SK-N-SH (cell line): ENCODE measurements around the gene STRADA. TPM values are rescaled to one million over a fixed set of nuclear protein-coding genes. Genes with fewer than 3 reads are reported as not detected.

Experiments used
- CTCF ChIA-PET: fragments of 300-600, 350-600 bp; formaldehyde crosslinking; extraction: SDS; loops from one replicate; lab custom pipeline; 2021; lab: Yijun Ruan, JAX
- POLR2A ChIA-PET: fragments of 350-600 bp; sonication (Branson Sonifier 250); formaldehyde crosslinking; extraction: SDS; loops from one replicate; lab custom pipeline; 2020; ENCODE audit warnings: antibody characterized with exemption, inconsistent platforms; lab: Yijun Ruan, JAX
- DNase-seq: peaks from one replicate; pipeline ENCODE4 v3.0.0; 2012
- H2AFZ ChIP-seq: fragments of 200-600 bp; sonication (generic); 2 replicates; pipeline ENCODE4 v1.8.1; 2016; ENCODE audit warnings: antibody characterized with exemption, mild to moderate bottlenecking, low read depth
- H3F3A ChIP-seq: fragments of 200-600 bp; sonication (generic); replicated peaks from 2 replicates; pipeline ENCODE3; 2016; ENCODE audit warnings: antibody characterized with exemption, mild to moderate bottlenecking; ENCODE audit not compliant: insufficient read depth
- H3K27ac ChIP-seq, 2 experiments: fragments of 200-500 bp in 1 of 2; fragments of 200-600 bp in 1 of 2; sonication (Bioruptor generic) in 1 of 2; sonication (generic), shearing (Covaris generic) in 1 of 2; 2 replicates each; pipeline versions ENCODE4 v1.5.1 to v1.6.1; 2014 to 2016; ENCODE audit warnings: low read depth in 2 of 2, inconsistent platforms in 1 of 2, low read length in 1 of 2, mild to moderate bottlenecking in 1 of 2, mixed read lengths in 1 of 2
- H3K27me3 ChIP-seq: fragments of 200-600 bp; sonication (generic), shearing (Covaris generic); 2 replicates; pipeline ENCODE4 v1.6.1; 2016; ENCODE audit warnings: mixed run types; ENCODE audit not compliant: insufficient read depth
- H3K36me3 ChIP-seq, 2 experiments: fragments of 200-500 bp in 1 of 2; fragments of 200-600 bp in 1 of 2; sonication (Bioruptor generic) in 1 of 2; sonication (generic) in 1 of 2; replicated peaks in 1 of 2; 2 replicates each; pipeline versions ENCODE3 to v1.5.1; 2014 to 2016; ENCODE audit warnings: low read length in 1 of 2, mild to moderate bottlenecking in 1 of 2; ENCODE audit not compliant: insufficient read depth in 2 of 2, control insufficient read depth in 1 of 2
- H3K4me1 ChIP-seq, 2 experiments: fragments of 200-500 bp in 1 of 2; fragments of 200-600 bp in 1 of 2; sonication (Bioruptor generic) in 1 of 2; sonication (generic), shearing (Covaris generic) in 1 of 2; 2 replicates each; pipeline versions ENCODE4 v1.5.1 to v1.6.1; 2014 to 2016; ENCODE audit warnings: low read depth in 1 of 2, low read length in 1 of 2, mixed run types in 1 of 2; ENCODE audit not compliant: insufficient read depth in 2 of 2, control insufficient read depth in 1 of 2
- H3K4me2 ChIP-seq: fragments of 200-600 bp; sonication (generic), shearing (Covaris generic); 2 replicates; pipeline ENCODE4 v1.6.1; 2017; ENCODE audit warnings: mixed run types
- H3K4me3 ChIP-seq, 2 experiments: fragments of 200-500 bp in 1 of 2; fragments of 200-600 bp in 1 of 2; sonication (Bioruptor generic) in 1 of 2; sonication (generic), shearing (Covaris generic) in 1 of 2; 2 replicates each; pipeline versions ENCODE4 v1.5.1 to v1.8.1; 2014 to 2016; ENCODE audit warnings: low read depth in 2 of 2, inconsistent platforms in 1 of 2, low read length in 1 of 2, mild to moderate bottlenecking in 1 of 2, mixed read lengths in 1 of 2, moderate library complexity in 1 of 2
- H3K79me2 ChIP-seq: fragments of 200-600 bp; sonication (generic); 2 replicates; pipeline ENCODE4 v1.8.1; 2017; ENCODE audit warnings: mild to moderate bottlenecking; ENCODE audit not compliant: insufficient read depth
- H3K9ac ChIP-seq: fragments of 200-600 bp; sonication (generic); 2 replicates; pipeline ENCODE4 v1.6.1; 2017; ENCODE audit warnings: mixed run types
- H3K9me2 ChIP-seq: fragments of 200-600 bp; sonication (generic); 2 replicates; pipeline ENCODE4 v1.6.1; 2017; ENCODE audit warnings: mixed run types
- H3K9me3 ChIP-seq: fragments of 200-600 bp; sonication (generic); 2 replicates; pipeline ENCODE4 v1.6.1; 2017; ENCODE audit warnings: mixed run types, mild to moderate bottlenecking, moderate library complexity
- H4K20me1 ChIP-seq: fragments of 200-600 bp; sonication (generic); 2 replicates; pipeline ENCODE4 v1.6.1; 2017; ENCODE audit warnings: mild to moderate bottlenecking, mixed run types; ENCODE audit not compliant: insufficient read depth
- CHD2 ChIP-seq: fragments of 150-350 bp; IDR thresholded peaks from 2 replicates; pipeline ENCODE4 v1.6.1; 2018; ENCODE audit warnings: low read length; ENCODE audit not compliant: partially characterized antibody
- EP300 ChIP-seq, 2 experiments: IDR thresholded peaks; 2 replicates each; pipeline versions ENCODE4 v1.4.0 to v1.6.1; 2012; ENCODE audit warnings: borderline replicate concordance in 1 of 2, low read depth in 1 of 2, low read length in 1 of 2
- FOXM1 ChIP-seq: IDR thresholded peaks from 2 replicates; pipeline ENCODE4 v1.4.0; 2012; ENCODE audit warnings: low read depth, mild to moderate bottlenecking
- GATA2 ChIP-seq: sonication (generic); formaldehyde crosslinking; IDR thresholded peaks from 2 replicates; pipeline ENCODE4 v1.5.0; 2020; ENCODE audit warnings: mild to moderate bottlenecking, missing genetic modification reagents
- JUND ChIP-seq: IDR thresholded peaks from 2 replicates; pipeline ENCODE4 v1.4.0; 2012
- MXI1 ChIP-seq: IDR thresholded peaks from 2 replicates; pipeline ENCODE4 v1.6.1; 2012; ENCODE audit warnings: mild to moderate bottlenecking, low read depth, low read length, improper control_type of control experiment
- NFIC ChIP-seq: IDR thresholded peaks from 2 replicates; pipeline ENCODE4 v1.4.0; 2012; ENCODE audit warnings: borderline replicate concordance
- POLR2AphosphoS5 ChIP-seq: IDR thresholded peaks from 2 replicates; pipeline ENCODE4 v1.6.1; 2012; ENCODE audit warnings: low read depth, low read length
- RAD21 ChIP-seq: IDR thresholded peaks from 2 replicates; pipeline ENCODE4 v1.6.1; 2012; ENCODE audit warnings: mild to moderate bottlenecking, low read length
- RFX5 ChIP-seq: IDR thresholded peaks from 2 replicates; pipeline ENCODE4 v1.6.1; 2012; ENCODE audit warnings: mild to moderate bottlenecking, improper control_type of control experiment, low read length
- RXRA ChIP-seq: IDR thresholded peaks from 2 replicates; pipeline ENCODE4 v1.4.0; 2012; ENCODE audit warnings: low read depth, mild to moderate bottlenecking, borderline replicate concordance
- SIN3A ChIP-seq: IDR thresholded peaks from 2 replicates; pipeline ENCODE4 v1.6.1; 2012; ENCODE audit warnings: low read depth, mild to moderate bottlenecking, low read length, moderate library complexity, borderline replicate concordance
- SMC3 ChIP-seq: IDR thresholded peaks from 2 replicates; pipeline ENCODE4 v1.6.1; 2012; ENCODE audit warnings: low read depth, low read length, improper control_type of control experiment
- TEAD4 ChIP-seq: IDR thresholded peaks from 2 replicates; pipeline ENCODE4 v1.4.0; 2012; ENCODE audit warnings: mild to moderate bottlenecking, borderline replicate concordance; ENCODE audit not compliant: insufficient read depth
- YY1 ChIP-seq: IDR thresholded peaks from 2 replicates; pipeline ENCODE4 v1.4.0; 2012; ENCODE audit warnings: low read depth, mild to moderate bottlenecking
- WGBS: methylation state at CpG from one replicate; pipeline ENCODE4 v1.1.6; 2017; ENCODE audit warnings: low lambda C conversion rate; 5-methylcytosine and 5-hydroxymethylcytosine counted together
- polyA plus RNA-seq, 3 experiments: library from polyadenylated mRNA; depleted of rRNA; stranded (reverse); fragments of >200 nt; gene quantifications; 2 replicates each; pipeline ENCODE4 v1.2.3, GENCODE V29; 2012
- TF ChIP-seq, protein P1 (sequence below): fragments of 150-350 bp; IDR thresholded peaks from 2 replicates; pipeline ENCODE4 v1.6.1; 2017; ENCODE audit warnings: antibody characterized with exemption, low read length, low read depth, borderline replicate concordance
- TF ChIP-seq, protein P2 (sequence below): IDR thresholded peaks from 2 replicates; pipeline ENCODE4 v1.4.0; 2012; ENCODE audit warnings: low read depth
- TF ChIP-seq, protein P3 (sequence below): IDR thresholded peaks from 2 replicates; pipeline ENCODE4 v1.4.0; 2012; ENCODE audit warnings: low read depth, borderline replicate concordance
- TF ChIP-seq, protein P4 (sequence below): IDR thresholded peaks from 2 replicates; pipeline ENCODE4; 2012

Gene STRADA
- polyA plus RNA-seq, 1 of the 3 experiments (the other 2 are of a cell fraction): 37.3 TPM

DNA sequence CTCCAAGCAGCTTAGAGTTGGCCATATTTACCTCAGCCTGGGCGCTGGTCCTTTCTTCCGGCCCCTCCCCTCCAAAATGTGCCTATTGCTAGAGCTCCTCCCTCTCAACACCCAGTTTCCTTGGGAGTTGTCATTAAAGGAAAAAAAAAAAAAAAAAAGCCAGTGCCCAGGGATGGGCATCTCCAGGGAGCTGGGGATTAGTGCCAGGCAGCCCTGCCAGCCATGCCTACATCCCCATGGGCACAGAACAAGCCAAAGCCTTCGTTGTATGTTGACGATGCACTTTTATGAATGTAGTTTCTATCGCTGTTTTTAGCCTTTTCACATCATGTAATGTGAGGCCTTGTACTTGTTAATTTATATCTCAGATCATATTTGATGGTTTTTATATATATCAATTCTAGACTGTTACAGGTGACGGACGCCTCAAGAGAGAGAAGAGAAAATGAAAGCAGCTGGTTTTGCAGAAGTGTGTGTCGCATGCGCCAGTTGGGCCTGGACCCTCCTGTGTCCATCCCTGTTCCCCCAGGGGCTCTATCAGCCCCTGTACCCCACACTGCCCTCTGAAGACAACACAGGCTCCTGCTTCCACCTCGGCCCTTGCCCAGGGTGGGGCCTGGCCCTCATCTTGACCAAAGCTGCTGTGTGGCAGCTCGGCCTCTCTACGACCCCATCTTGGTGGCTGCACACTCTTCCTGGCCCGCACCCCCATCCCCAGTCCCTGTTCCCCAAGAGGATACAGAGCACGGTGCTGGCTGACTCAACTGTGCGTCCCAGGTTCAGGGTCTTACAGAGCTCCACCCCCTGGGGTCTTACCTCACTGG lies 46.4 kb downstream of the STRADA start (continued):
- TF ChIP-seq, protein P1, sequence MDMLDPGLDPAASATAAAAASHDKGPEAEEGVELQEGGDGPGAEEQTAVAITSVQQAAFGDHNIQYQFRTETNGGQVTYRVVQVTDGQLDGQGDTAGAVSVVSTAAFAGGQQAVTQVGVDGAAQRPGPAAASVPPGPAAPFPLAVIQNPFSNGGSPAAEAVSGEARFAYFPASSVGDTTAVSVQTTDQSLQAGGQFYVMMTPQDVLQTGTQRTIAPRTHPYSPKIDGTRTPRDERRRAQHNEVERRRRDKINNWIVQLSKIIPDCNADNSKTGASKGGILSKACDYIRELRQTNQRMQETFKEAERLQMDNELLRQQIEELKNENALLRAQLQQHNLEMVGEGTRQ: no peak
- TF ChIP-seq YY1 (no peak), SIN3A (no peak), GATA2 (no peak), RXRA (no peak), JUND (no peak; the same call in 1 of the 2 replicates), MXI1 (no peak), SMC3 (no peak), FOXM1 (no peak), RFX5 (no peak)
- TF ChIP-seq, protein P2, sequence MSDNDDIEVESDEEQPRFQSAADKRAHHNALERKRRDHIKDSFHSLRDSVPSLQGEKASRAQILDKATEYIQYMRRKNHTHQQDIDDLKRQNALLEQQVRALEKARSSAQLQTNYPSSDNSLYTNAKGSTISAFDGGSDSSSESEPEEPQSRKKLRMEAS: no peak
- TF ChIP-seq, protein P3, sequence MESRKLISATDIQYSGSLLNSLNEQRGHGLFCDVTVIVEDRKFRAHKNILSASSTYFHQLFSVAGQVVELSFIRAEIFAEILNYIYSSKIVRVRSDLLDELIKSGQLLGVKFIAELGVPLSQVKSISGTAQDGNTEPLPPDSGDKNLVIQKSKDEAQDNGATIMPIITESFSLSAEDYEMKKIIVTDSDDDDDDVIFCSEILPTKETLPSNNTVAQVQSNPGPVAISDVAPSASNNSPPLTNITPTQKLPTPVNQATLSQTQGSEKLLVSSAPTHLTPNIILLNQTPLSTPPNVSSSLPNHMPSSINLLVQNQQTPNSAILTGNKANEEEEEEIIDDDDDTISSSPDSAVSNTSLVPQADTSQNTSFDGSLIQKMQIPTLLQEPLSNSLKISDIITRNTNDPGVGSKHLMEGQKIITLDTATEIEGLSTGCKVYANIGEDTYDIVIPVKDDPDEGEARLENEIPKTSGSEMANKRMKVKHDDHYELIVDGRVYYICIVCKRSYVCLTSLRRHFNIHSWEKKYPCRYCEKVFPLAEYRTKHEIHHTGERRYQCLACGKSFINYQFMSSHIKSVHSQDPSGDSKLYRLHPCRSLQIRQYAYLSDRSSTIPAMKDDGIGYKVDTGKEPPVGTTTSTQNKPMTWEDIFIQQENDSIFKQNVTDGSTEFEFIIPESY: 0 out of 2 replicates have a peak, but pooled peaks have one; percentile 6

DNA sequence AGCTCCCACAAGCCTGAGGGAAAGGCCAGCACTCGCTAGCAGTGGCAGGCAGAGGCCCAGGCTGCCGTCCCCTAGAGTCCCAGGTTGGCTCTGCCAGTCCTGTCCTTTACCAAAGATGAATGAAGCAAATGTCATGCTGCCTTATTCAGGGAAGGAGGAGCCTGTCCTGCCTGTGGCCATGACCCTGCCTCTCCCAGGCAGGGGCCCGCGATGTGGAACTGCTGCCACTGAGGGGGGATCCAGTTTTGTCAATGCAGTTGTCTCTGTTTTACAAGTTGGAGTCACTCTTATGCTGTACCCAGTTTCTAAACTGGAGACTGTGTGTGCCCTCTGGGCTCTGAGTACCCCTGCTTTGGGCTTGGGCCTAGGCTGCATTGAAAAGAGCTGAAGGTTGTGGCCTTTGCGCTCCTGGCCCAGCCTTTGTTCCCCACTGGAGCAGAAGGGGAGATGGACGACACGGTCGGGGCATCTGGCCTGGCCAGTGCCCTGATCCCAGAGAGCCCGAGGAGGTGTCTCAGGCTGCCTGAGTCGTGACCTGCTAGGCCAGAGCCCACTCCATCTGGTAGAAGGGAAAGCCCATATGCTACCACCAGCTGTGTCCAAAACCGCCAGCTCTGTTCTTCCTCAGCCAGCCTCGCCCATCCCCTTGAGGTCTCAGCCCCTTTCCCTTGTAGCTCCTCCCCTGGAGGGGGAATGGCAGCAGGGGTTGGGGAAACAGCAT lies 47.2 kb downstream of the STRADA start:
- H3K4me2 ChIP-seq: no peak overlapping the region
- H3K4me1 ChIP-seq: peaks cover 0 to 53% of the 10 kb centered on the region in 2 experiments; a peak in 2 of 4 replicates
- no peaks in the 10 kb centered on the region for H3K27me3 ChIP-seq
- TF ChIP-seq, protein P3: no peak
- no peak for TF ChIP-seq RAD21
- no peak for TF ChIP-seq NFIC
- TF ChIP-seq EP300 (IDR thresholded peaks at IDR 0.05; ENCODE audit: borderline replicate concordance in 1 of 2, low read depth in 1 of 2, low read length in 1 of 2): no peak
- TF ChIP-seq, protein P4, sequence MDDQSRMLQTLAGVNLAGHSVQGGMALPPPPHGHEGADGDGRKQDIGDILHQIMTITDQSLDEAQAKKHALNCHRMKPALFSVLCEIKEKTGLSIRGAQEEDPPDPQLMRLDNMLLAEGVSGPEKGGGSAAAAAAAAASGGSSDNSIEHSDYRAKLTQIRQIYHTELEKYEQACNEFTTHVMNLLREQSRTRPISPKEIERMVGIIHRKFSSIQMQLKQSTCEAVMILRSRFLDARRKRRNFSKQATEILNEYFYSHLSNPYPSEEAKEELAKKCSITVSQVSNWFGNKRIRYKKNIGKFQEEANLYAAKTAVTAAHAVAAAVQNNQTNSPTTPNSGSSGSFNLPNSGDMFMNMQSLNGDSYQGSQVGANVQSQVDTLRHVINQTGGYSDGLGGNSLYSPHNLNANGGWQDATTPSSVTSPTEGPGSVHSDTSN: 0 out of 2 replicates have a peak, but pooled peaks have one; percentile 9
- TF ChIP-seq POLR2AphosphoS5: 0 out of 2 replicates have a peak, but pooled peaks have one; percentile 10
- no peak for TF ChIP-seq TEAD4
- TF ChIP-seq, protein P1: no peak
- TF ChIP-seq CHD2: peak; percentile 37
- TF ChIP-seq, all 33 proteins: peak for 3
- POLR2A ChIA-PET: interaction anchor here (0.6 to 5.1 kb wide), 19 partner anchors 11 to 855 kb away, joined by 3 to 36 read pairs (median 3); partner anchors contain the start of genes CCDC47, CYB561, DDX42 and MAP3K3
- Histone ChIP-seq H3K9ac (no peak overlapping the region), H3K27ac (peak overlapping the region in 1 of 2 experiments; percentile 80; a peak in 2 of 4 replicates), H3K79me2 (peaks cover 17% of the 10 kb centered on the region; the same call in 1 of the 2 replicates), H3F3A (peaks cover 45% of the 10 kb centered on the region), H3K4me3 (no peak overlapping the region), H3K9me3 (no peaks in the 10 kb centered on the region), H2AFZ (no peak overlapping the region), H3K9me2 (no peaks in the 10 kb centered on the region), H3K36me3 (peaks cover 29 to 62% of the 10 kb centered on the region in 2 experiments), H4K20me1 (peaks cover 11% of the 10 kb centered on the region)
- CTCF ChIA-PET: interaction anchor here (0.8 to 14.8 kb wide), 11 partner anchors 14 to 269 kb away, joined by 3 to 233 read pairs (median 5); no protein-coding TSS in a partner anchor
- WGBS: 81% methylated on average over 9 of the region's 12 CpGs
- peak; percentile 84 for DNase-seq
